C4-2B (cell line): ENCODE data around the gene CDK5RAP1.

ENCODE experiments used
- ZFX ChIP-seq: fragments of 450-650 bp; IDR thresholded peaks from 2 replicates; pipeline ENCODE4 v1.6.1; 2017
- TF ChIP-seq, protein P1 (sequence below): fragments of 450-650 bp; conservative IDR thresholded peaks from 2 replicates; pipeline ENCODE4 v1.5.1; 2017; ENCODE audit warnings: mild to moderate bottlenecking

DNA sequence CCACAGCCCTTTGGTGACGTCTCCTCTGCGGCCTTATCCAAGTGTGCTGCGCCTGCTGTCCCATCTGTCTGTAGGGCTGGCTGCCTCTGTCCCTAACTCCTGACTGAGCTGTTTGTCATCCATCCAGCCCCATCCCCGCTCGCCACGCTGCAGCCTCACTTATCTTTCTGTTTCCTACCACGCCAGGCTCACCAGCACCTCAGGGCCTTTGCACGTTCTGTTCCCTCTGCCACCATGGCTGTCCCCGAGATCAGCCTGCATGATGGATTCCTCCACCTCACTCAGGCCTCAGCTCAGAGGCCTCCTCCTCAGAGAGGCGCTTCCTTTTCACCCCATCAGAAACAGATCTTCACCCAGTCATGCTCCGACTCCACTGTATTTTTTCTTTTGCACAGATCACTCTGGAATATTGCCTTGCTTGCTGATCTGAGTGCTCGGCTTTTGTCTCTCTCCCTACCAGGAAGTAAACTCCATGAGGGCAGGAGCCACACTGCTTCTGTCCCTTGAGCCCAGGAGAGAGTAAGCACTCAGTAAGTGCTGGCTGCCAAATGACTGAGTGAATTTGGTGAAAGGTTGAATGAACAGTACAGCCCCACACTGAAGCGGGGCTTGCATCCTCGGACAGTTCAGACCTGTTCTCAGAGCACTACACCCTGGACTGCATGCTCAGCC, 83.8 kb downstream of the CDK5RAP1 start:
- TF ChIP-seq, protein P1, sequence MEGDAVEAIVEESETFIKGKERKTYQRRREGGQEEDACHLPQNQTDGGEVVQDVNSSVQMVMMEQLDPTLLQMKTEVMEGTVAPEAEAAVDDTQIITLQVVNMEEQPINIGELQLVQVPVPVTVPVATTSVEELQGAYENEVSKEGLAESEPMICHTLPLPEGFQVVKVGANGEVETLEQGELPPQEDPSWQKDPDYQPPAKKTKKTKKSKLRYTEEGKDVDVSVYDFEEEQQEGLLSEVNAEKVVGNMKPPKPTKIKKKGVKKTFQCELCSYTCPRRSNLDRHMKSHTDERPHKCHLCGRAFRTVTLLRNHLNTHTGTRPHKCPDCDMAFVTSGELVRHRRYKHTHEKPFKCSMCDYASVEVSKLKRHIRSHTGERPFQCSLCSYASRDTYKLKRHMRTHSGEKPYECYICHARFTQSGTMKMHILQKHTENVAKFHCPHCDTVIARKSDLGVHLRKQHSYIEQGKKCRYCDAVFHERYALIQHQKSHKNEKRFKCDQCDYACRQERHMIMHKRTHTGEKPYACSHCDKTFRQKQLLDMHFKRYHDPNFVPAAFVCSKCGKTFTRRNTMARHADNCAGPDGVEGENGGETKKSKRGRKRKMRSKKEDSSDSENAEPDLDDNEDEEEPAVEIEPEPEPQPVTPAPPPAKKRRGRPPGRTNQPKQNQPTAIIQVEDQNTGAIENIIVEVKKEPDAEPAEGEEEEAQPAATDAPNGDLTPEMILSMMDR = no peak
- no peak for TF ChIP-seq ZFX
